ENCODE data around the gene FOXP1. TPM values are rescaled to one million over a fixed set of nuclear protein-coding genes. Genes with fewer than 3 reads are reported as not detected.

The FOXP1 gene
- total and polyA plus RNA-seq, 2 of the 8 experiments (the other 6 are each of a cell fraction or from before 2014, with no cell fraction given): 13.9 to 25.4 TPM

DNA sequence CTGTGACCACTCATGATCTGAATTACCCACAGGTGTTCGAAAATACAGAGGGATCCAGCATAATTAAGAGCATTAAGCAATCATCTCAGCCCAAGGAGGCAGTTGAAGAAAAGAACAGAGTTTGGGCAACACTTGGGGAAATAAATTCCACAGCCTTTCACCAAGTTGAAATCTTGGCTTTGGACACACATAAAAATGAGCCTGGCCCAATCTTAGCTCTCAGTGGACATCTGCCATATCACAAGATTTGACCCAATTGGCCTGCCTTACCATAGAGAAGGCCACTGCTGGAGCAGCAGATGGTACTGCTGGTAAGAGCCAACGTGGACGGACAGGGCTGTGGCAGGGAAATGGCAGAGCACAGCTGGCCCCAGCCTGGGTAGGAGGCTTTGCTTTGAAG, 13.0 kb downstream of the FOXP1 start:
- Histone ChIP-seq H3K4me1 (replicated peaks in 1 of 4; ENCODE audit: control insufficient read depth in 3 of 4, insufficient read depth in 4 of 4, low read length in 3 of 4) (peaks cover 0 to 5% (median 3%) of the 10 kb centered on the region in 4 experiments; a peak in 2 of 7 replicates), H4K8ac (ENCODE audit: extremely low read depth, insufficient read depth, low read length) (no peak overlapping the region), H4K20me1 (replicated peaks in 1 of 2; ENCODE audit: control insufficient read depth in 1 of 2, insufficient read depth in 2 of 2, low read length in 2 of 2) (peaks cover 0 to 2% of the 10 kb centered on the region in 2 experiments), H4K91ac (replicated peaks; ENCODE audit: insufficient read length, low read length) (no peak overlapping the region), H3K27me3 (replicated peaks in 1 of 4; ENCODE audit: control insufficient read depth in 3 of 4, extremely low read depth in 1 of 4, insufficient read depth in 3 of 4, low read length in 3 of 4) (no peaks in the 10 kb centered on the region), H3K14ac (ENCODE audit: insufficient read length) (no peak overlapping the region), H2BK120ac (replicated peaks; ENCODE audit: low read depth, low read length) (no peak overlapping the region), H2BK15ac (ENCODE audit: low read length) (no peak overlapping the region), H3K4me2 (ENCODE audit: insufficient read depth in 1 of 2, low read depth in 2 of 2, low read length in 2 of 2) (no peak overlapping the region), H2AFZ (ENCODE audit: low read length) (no peak overlapping the region), H3K9ac (replicated peaks in 1 of 4; ENCODE audit: extremely low read depth in 1 of 4, low read depth in 3 of 4, low read length in 3 of 4) (no peak overlapping the region), H3K23me2 (ENCODE audit: low read depth, low read length) (no peaks in the 10 kb centered on the region), H2BK20ac (ENCODE audit: low read length) (no peak overlapping the region), H3K56ac (replicated peaks; ENCODE audit: insufficient read length, low read depth, low read length) (no peak overlapping the region), H2BK12ac (ENCODE audit: low read depth, low read length) (no peak overlapping the region), H2AK5ac (ENCODE audit: low read depth, low read length) (no peak overlapping the region), H3K9me3 (ENCODE audit: insufficient read depth in 2 of 2, low read depth in 1 of 2, low read length in 1 of 2) (no peaks in the 10 kb centered on the region), H3K79me2 (ENCODE audit: control insufficient read depth in 1 of 2, insufficient read depth in 2 of 2, low read length in 2 of 2) (no peaks in the 10 kb centered on the region), H3K79me1 (ENCODE audit: low read depth, low read length) (no peaks in the 10 kb centered on the region), H4K5ac (ENCODE audit: insufficient read length, low read depth, low read length) (no peak overlapping the region), H3K23ac (ENCODE audit: insufficient read length) (no peak overlapping the region), H3K27ac (ENCODE audit: low read depth, low read length) (no peak overlapping the region), H3K36me3 (ENCODE audit: control insufficient read depth in 2 of 4, insufficient read depth in 4 of 4, low read length in 3 of 4) (no peaks in the 10 kb centered on the region), H3K18ac (ENCODE audit: extremely low read depth, low read length) (no peak overlapping the region), H3K4ac (replicated peaks; ENCODE audit: insufficient read length, low read depth, low read length) (no peak overlapping the region), H3K4me3 (ENCODE audit: extremely low read depth in 1 of 4, insufficient read depth in 2 of 4, low read depth in 3 of 4, low read length in 4 of 4) (no peak overlapping the region), H2BK5ac (ENCODE audit: low read depth, low read length) (no peak overlapping the region)
- FAIRE-seq (no peak), DNase-seq (ENCODE audit: low read depth in 1 of 2, low spot score in 2 of 2) (no peak)
- 86% methylated on average over 3 of the region's 3 CpGs; no CpG with 5 or more reads in 1 of the 2 experiments for WGBS, 2 experiments (ENCODE audit: extremely low coverage in 1 of 2, insufficient coverage in 1 of 2, insufficient read length in 1 of 2, insufficient replicate concordance in 2 of 2, low coverage in 1 of 2, low lambda C conversion rate in 2 of 2, missing lambda C conversion rate in 1 of 2)
- CTCF ChIA-PET (ENCODE audit: partially characterized antibody): interaction anchor here (0.7 to 0.8 kb wide), 2 partner anchors 110 to 547 kb away, joined by 3 read pairs; no protein-coding TSS in a partner anchor
- POLR2A ChIA-PET (ENCODE audit: partially characterized antibody): interaction anchor here (2.3 kb wide), 1 partner anchor 13 kb away, joined by 5 read pairs; the partner anchor contains the start of gene FOXP1
- TF ChIP-seq TAF1 (IDR thresholded peaks at IDR 0.05; ENCODE audit: low read depth, low read length) (no peak), RAD21 (IDR thresholded peaks at IDR 0.05 in 1 of 2, conservative IDR thresholded peaks at IDR 0.05 in 1 of 2; ENCODE audit: low read depth in 2 of 2, low read length in 2 of 2) (no peak), CHD2 (IDR thresholded peaks at IDR 0.05; ENCODE audit: low read length) (no peak), ASH2L (IDR thresholded peaks at IDR 0.05; ENCODE audit: low read length) (no peak), SRF (IDR thresholded peaks at IDR 0.05; ENCODE audit: low read depth, low read length) (no peak), TEAD4 (IDR thresholded peaks at IDR 0.05; ENCODE audit: low read depth, low read length) (no peak), NRF1 (IDR thresholded peaks at IDR 0.05; ENCODE audit: low read depth, low read length) (no peak), TBP (IDR thresholded peaks at IDR 0.05; ENCODE audit: low read depth, low read length) (no peak), POU5F1 (IDR thresholded peaks at IDR 0.05; ENCODE audit: low read depth, low read length) (no peak), HDAC6 (IDR thresholded peaks at IDR 0.05; ENCODE audit: low read depth, low read length) (no peak), RNF2 (IDR thresholded peaks at IDR 0.05; ENCODE audit: borderline replicate concordance, low read depth, low read length, missing control alignments, poor library complexity, severe bottlenecking) (no peak), KDM5A (IDR thresholded peaks at IDR 0.05; ENCODE audit: low read length) (no peak), RXRA (IDR thresholded peaks at IDR 0.05; ENCODE audit: insufficient read depth, low read depth, low read length) (no peak), EZH2 (IDR thresholded peaks at IDR 0.05; ENCODE audit: low read depth, low read length, severe bottlenecking) (no peak), MAFK (IDR thresholded peaks at IDR 0.05; ENCODE audit: low read depth, low read length) (no peak)

Data from H1 (cell line).